ENCODE measurements around the gene EML4.

DNA sequence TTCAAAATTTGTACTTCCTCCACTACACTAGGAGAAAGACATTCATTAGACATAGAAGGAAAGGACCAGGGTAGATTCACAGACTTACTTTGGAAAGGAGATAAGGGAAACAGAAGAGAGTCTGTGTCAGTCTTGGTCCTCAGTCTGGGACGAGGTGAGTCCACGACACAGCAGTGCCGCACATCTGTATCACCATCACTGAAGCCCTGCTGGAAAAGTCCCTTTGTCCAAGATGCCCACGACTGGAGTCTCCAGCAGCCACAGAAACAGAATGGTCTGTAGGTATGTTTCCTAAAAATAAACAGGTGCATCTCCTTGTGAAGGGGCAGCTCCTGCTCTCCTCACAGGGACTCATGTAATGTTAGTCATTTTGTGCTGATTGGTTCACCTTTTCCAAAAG, 164.4 kb downstream of the EML4 start:
- TF ChIP-seq TAF1 (IDR thresholded peaks at IDR 0.05; ENCODE audit: borderline replicate concordance, low read depth, low read length) = no peak
- TF ChIP-seq ZNF274 (IDR thresholded peaks at IDR 0.05; ENCODE audit: insufficient read depth, insufficient read length) = no peak
